BJ (cell line): ENCODE measurements around the gene YBX1. TPM values are rescaled to one million over a fixed set of nuclear protein-coding genes. Genes with fewer than 3 reads are reported as not detected.

Experiments
- CTCF ChIA-PET: fragments of 350-600 bp; formaldehyde crosslinking; extraction: SDS; loops from one replicate; lab custom pipeline; 2021; ENCODE audit warnings: antibody characterized with exemption, inconsistent platforms; lab: Yijun Ruan, JAX
- POLR2A ChIA-PET: fragments of 300-600 bp; sonication (Branson Sonifier 250); formaldehyde crosslinking; extraction: SDS; loops from one replicate; lab custom pipeline; 2021; ENCODE audit warnings: antibody characterized with exemption; lab: Charles Lee
- DNase-seq: peaks from one replicate; pipeline ENCODE4 v3.0.0-alpha.2; 2011; ENCODE audit warnings: low read depth
- H3K27me3 ChIP-seq: 2 replicates; pipeline ENCODE4 v1.6.0; 2011; ENCODE audit warnings: low read length; ENCODE audit not compliant: control insufficient read depth, insufficient read depth
- H3K36me3 ChIP-seq: 2 replicates; pipeline ENCODE4 v1.5.1; 2011; ENCODE audit warnings: low read length; ENCODE audit not compliant: control insufficient read depth, insufficient read depth
- H3K4me3 ChIP-seq: 2 replicates; pipeline ENCODE4 v1.5.1; 2011; ENCODE audit warnings: low read depth, mild to moderate bottlenecking, control low read depth, low read length
- polyA plus RNA-seq: library from polyadenylated mRNA; depleted of rRNA; stranded (reverse); fragments of >200 nt; gene quantifications from 2 replicates; pipeline ENCODE4 v1.2.3, GENCODE V29; 2011
- TF ChIP-seq, protein P1 (sequence below): IDR thresholded peaks from 2 replicates; pipeline ENCODE4 v1.5.1; 2011; ENCODE audit warnings: low read depth, mild to moderate bottlenecking, control low read depth, inconsistent platforms, low read length, moderate library complexity; ENCODE audit not compliant: insufficient read depth

Gene YBX1
- polyA plus RNA-seq, 1 experiment: 387 TPM

DNA sequence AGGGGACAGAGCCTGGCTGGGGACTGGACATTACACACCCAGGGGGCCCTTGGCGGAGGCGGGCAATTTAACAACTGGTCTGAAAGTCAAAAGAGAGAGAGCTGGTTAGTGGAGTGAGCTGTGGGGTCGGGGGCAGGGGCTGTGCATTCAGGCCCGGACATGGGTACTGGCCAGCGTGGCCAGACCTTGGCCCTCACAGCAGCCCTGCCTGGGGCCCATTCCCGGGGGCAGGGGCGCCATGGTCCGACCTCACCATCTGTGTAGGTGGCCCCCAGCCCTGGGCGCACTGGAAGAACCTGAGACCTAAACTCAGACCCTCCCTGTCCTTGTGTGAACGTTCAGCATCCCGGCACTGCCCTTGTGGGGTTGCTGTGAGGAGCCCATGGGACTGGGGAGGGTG, 52.8 kb downstream of the YBX1 start:
- TF ChIP-seq, protein P1, sequence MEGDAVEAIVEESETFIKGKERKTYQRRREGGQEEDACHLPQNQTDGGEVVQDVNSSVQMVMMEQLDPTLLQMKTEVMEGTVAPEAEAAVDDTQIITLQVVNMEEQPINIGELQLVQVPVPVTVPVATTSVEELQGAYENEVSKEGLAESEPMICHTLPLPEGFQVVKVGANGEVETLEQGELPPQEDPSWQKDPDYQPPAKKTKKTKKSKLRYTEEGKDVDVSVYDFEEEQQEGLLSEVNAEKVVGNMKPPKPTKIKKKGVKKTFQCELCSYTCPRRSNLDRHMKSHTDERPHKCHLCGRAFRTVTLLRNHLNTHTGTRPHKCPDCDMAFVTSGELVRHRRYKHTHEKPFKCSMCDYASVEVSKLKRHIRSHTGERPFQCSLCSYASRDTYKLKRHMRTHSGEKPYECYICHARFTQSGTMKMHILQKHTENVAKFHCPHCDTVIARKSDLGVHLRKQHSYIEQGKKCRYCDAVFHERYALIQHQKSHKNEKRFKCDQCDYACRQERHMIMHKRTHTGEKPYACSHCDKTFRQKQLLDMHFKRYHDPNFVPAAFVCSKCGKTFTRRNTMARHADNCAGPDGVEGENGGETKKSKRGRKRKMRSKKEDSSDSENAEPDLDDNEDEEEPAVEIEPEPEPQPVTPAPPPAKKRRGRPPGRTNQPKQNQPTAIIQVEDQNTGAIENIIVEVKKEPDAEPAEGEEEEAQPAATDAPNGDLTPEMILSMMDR: no peak
- H3K27me3 ChIP-seq: no peaks in the 10 kb centered on the region
- DNase-seq: no peak
- ChIA-PET POLR2A (no interaction called here), CTCF (interaction anchor here (1.7 to 5.5 kb wide), 2 partner anchors 11 to 22 kb away, joined by 7 to 28 read pairs; no protein-coding TSS in a partner anchor)
- no peaks in the 10 kb centered on the region for H3K36me3 ChIP-seq
- no peak overlapping the region for H3K4me3 ChIP-seq

DNA sequence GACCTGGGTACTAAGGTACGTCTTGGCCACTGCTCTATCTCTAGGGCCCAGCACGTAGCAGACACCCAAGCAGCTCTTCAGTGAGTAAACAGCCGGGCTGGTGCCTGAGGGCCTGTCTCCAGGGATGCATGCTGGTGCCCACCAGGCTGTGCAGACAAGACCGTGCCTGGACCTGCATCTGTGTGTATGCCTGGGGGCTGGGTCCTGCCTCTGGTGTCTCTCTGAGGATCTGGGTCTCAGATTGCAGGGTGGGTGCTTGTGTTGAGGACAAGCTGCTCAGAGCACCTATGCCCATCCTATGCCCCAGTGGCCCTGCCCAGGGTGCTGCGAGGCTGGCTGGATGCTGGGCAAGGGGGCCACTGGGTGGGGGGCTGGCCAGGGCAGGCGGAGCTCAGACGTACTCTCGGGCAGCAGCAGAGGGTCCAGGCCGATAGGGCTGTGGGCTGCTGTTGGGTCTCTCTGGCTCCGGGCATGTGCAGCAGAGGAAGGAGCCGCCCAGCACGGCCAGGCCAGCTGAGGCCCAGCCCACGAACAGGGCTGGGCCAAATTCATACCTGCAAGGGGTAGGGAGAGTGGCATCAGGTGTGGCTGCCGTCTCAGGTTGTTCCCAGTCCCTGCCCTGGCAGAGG, 53.4 kb downstream of the YBX1 start:
- H3K36me3 ChIP-seq: no peaks in the 10 kb centered on the region
- ChIA-PET POLR2A (no interaction called here), CTCF (interaction anchor here (1.7 to 5.5 kb wide), 2 partner anchors 10 to 22 kb away, joined by 7 to 28 read pairs; no protein-coding TSS in a partner anchor)
- no peak for DNase-seq
- no peaks in the 10 kb centered on the region for H3K27me3 ChIP-seq
- H3K4me3 ChIP-seq: no peak overlapping the region
- TF ChIP-seq, protein P1: no peak

DNA sequence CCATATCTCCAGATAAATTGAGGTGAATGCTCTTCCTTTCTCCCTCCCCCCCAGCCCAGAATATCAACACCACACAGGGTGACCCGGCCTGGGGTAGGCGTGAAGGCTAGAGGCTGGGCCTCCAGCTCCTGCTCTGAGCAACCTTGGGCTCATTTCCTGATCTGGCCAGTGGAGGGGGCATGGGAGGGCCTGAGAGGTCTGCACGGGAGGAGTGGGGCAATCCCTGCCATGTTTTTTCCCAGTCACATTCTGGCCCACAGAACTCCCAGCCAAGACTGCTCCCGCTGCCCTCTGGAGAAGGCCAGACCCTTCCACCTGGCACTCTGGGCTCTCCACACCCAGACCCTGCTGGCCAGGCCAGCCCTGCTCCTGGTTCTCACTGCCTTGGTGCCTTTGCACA, 53.9 kb downstream of the YBX1 start:
- CTCF ChIA-PET: interaction anchor here (1.7 to 5.5 kb wide), 2 partner anchors 10 to 21 kb away, joined by 7 to 28 read pairs; no protein-coding TSS in a partner anchor
- no peak for DNase-seq

DNA sequence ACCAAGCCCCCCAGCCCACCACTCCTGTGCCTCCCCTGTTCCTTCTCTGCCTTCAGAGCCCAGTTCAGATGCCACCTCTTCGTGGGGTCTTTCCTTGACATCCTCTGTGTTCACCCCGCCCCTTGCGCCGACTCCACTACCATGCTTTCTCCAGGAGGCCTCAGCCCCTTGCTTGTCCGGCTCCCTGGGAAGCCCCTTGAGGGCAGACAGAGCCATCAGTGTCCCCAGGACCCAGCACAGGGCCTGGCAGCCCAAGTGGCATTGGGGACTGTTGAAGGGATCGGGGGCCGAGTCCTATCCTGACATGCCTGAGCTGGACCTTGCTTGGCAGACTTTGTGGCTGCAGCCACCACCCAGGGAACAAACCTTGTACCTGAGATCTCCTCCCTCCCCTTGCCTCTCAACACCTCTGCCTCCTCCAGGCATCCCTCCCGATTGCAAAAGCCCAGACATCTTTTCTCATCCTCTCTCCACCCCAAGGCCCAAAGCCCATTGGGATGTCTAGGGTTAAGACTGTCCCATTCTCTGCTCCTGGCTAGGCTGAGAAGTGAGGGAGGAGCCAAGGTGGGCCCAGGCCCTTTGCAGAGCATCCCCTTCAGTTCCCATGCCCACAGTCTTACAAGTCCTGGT, 54.5 kb downstream of the YBX1 start:
- no peak for DNase-seq
- TF ChIP-seq, protein P1: no peak
- ChIA-PET CTCF (interaction anchor here (1.7 to 5.5 kb wide), 2 partner anchors 9 to 21 kb away, joined by 7 to 28 read pairs; no protein-coding TSS in a partner anchor), POLR2A (no interaction called here)
- no peaks in the 10 kb centered on the region for H3K27me3 ChIP-seq
- no peak overlapping the region for H3K4me3 ChIP-seq
- H3K36me3 ChIP-seq: no peaks in the 10 kb centered on the region

More for the DNA sequence above, 53.9 kb downstream of the YBX1 start:
- Histone ChIP-seq H3K27me3 (no peaks in the 10 kb centered on the region), H3K36me3 (no peaks in the 10 kb centered on the region), H3K4me3 (no peak overlapping the region)
- TF ChIP-seq, protein P1: peak; percentile 44
- POLR2A ChIA-PET: no interaction called here

DNA sequence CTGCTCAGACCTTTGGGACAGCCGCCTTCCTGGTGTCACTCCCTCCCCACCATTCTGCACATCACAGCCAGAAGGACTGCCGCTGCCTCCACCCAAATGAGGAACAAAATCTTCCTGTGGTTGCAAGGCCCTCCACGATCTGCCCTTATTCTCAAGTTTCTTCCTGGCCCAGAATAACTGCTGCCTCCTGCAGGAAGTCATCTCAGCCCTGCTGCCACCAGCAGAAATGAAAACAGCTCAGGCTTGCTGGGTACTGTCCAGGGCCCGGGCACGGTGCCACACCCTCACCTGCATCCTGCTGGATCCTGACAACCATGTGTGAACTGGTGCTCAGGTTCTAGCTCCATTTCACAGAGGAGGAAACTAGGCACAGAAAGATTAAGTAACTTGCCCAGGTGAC, 55.0 kb downstream of the YBX1 start:
- POLR2A ChIA-PET: no interaction called here
- Histone ChIP-seq H3K36me3 (no peaks in the 10 kb centered on the region), H3K27me3 (no peaks in the 10 kb centered on the region), H3K4me3 (no peak overlapping the region)
- DNase-seq: no peak
- TF ChIP-seq, protein P1: no peak
- CTCF ChIA-PET: interaction anchor here (1.7 to 5.5 kb wide), 2 partner anchors 8 to 20 kb away, joined by 5 to 28 read pairs; no protein-coding TSS in a partner anchor
